H1 (cell line): ENCODE measurements around the gene PABPN1.

ENCODE experiments used
- POLR2A ChIP-seq, 2 experiments: IDR thresholded peaks; 1 replicate in 1 of 2; 2 replicates in 1 of 2; pipeline ENCODE4 v1.6.1; 2011; ENCODE audit warnings: low read depth in 2 of 2, low read length in 2 of 2, mild to moderate bottlenecking in 2 of 2; ENCODE audit errors: control extremely low read depth in 1 of 2
- RAD21 ChIP-seq, 2 experiments: IDR thresholded peaks in 1 of 2; conservative IDR thresholded peaks in 1 of 2; 2 replicates each; pipeline ENCODE4 v1.6.1; 2011; ENCODE audit warnings: low read depth in 2 of 2, low read length in 2 of 2, improper control_type of control experiment in 1 of 2, inconsistent platforms in 1 of 2, mild to moderate bottlenecking in 1 of 2, moderate library complexity in 1 of 2

- no peak for TF ChIP-seq RAD21 (IDR thresholded peaks at IDR 0.05 in 1 of 2, conservative IDR thresholded peaks at IDR 0.05 in 1 of 2; ENCODE audit: low read depth in 2 of 2, low read length in 2 of 2)
- no peak for TF ChIP-seq POLR2A (IDR thresholded peaks at IDR 0.05; ENCODE audit: control extremely low read depth in 1 of 2, low read depth in 2 of 2, low read length in 2 of 2)
Observed at GRCh38 chr14:23344481-23344880, 23.2 kb downstream of the PABPN1 start.
